Measurements from ENCODE around the gene ZNF524.
A peak's percentile ranks its signal among the peaks of the same experiment; 100 is the strongest.

- TF ChIP-seq REST (IDR thresholded peaks at IDR 0.05; ENCODE audit: insufficient read depth in 1 of 2, low read depth in 2 of 2, low read length in 2 of 2) (no peak), POLR2AphosphoS5 (IDR thresholded peaks at IDR 0.05; ENCODE audit: low read depth, low read length) (peak; percentile 86), SIN3A (IDR thresholded peaks at IDR 0.05; ENCODE audit: borderline replicate concordance, insufficient read depth, low read length) (no peak), FOXP2 (optimal IDR thresholded peaks at IDR 0.05; ENCODE audit: borderline replicate concordance, extremely low read depth, extremely low read length, insufficient read depth) (no peak), TAF1 (IDR thresholded peaks at IDR 0.05; ENCODE audit: borderline replicate concordance, insufficient read depth, low read length) (peak; percentile 68; the same call in 1 of the 2 replicates)
Measured at GRCh38 chr19:55624109-55625003, 24.3 kb downstream of the ZNF524 start, which contains the start of gene ZNF784.
